GM23338 (cell line): ENCODE data around the gene ART3. TPM values are rescaled to one million over a fixed set of nuclear protein-coding genes. Genes with fewer than 3 reads are reported as not detected.

Experiments used
- ATAC-seq: fragments of 200-7000 bp; cut with Tn5 transposase; 3 replicates; pipeline ENCODE4 v1.9.1; 2020
- DNase-seq: peaks from one replicate; pipeline ENCODE4 v3.0.0-alpha.2; 2015; ENCODE audit warnings: low spot score
- H2AFZ ChIP-seq: fragments of 200-600 bp; sonication (generic); 2 replicates; pipeline ENCODE4 v1.8.0; 2016; ENCODE audit warnings: antibody characterized with exemption, mild to moderate bottlenecking, moderate library complexity
- H3F3A ChIP-seq: fragments of 200-600 bp; sonication (generic); replicated peaks from 2 replicates; pipeline ENCODE4 v1.8.0; 2017; ENCODE audit warnings: antibody characterized with exemption, mixed run types, low read depth
- H3K27ac ChIP-seq: fragments of 200-600 bp; sonication (generic); 2 replicates; pipeline ENCODE4 v1.6.1; 2016; ENCODE audit warnings: low read depth
- H3K27me3 ChIP-seq: fragments of 200-600 bp; sonication (generic); 2 replicates; pipeline ENCODE4 v1.8.0; 2016; ENCODE audit warnings: mild to moderate bottlenecking, mixed run types, moderate library complexity; ENCODE audit not compliant: insufficient read depth
- H3K36me3 ChIP-seq: fragments of 200-600 bp; sonication (generic); 2 replicates; pipeline ENCODE4 v1.8.0; 2016; ENCODE audit warnings: mild to moderate bottlenecking; ENCODE audit not compliant: insufficient read depth
- H3K4me1 ChIP-seq: fragments of 200-600 bp; sonication (generic); 2 replicates; pipeline ENCODE4 v1.8.0; 2016; ENCODE audit warnings: mild to moderate bottlenecking, moderate library complexity; ENCODE audit not compliant: insufficient read depth
- H3K4me2 ChIP-seq: fragments of 200-600 bp; sonication (generic); 2 replicates; pipeline ENCODE4 v1.7.1; 2017; ENCODE audit warnings: mixed run types
- H3K4me3 ChIP-seq: fragments of 200-600 bp; sonication (generic); 2 replicates; pipeline ENCODE4 v1.6.1; 2016; ENCODE audit warnings: mixed run types
- H3K79me2 ChIP-seq: fragments of 200-600 bp; sonication (generic); replicated peaks from 2 replicates; pipeline ENCODE4 v1.8.0; 2017; ENCODE audit warnings: mild to moderate bottlenecking; ENCODE audit not compliant: insufficient read depth
- H3K9me2 ChIP-seq: fragments of 200-600 bp; sonication (generic); 2 replicates; pipeline ENCODE4 v1.8.0; 2017; ENCODE audit not compliant: insufficient read depth
- H4K20me1 ChIP-seq: fragments of 200-600 bp; sonication (generic); replicated peaks from 2 replicates; pipeline ENCODE4 v1.8.0; 2017; ENCODE audit warnings: mild to moderate bottlenecking; ENCODE audit not compliant: insufficient read depth
- H3K27ac Mint-ChIP-seq: 2 replicates; pipeline ENCODE4 v1.8.0; 2020; ENCODE audit warnings: inconsistent platforms, mild to moderate bottlenecking, moderate library complexity, mixed read lengths
- H3K27me3 Mint-ChIP-seq: 3 replicates; pipeline ENCODE4 v1.8.0; 2022; ENCODE audit warnings: low read depth, mild to moderate bottlenecking, moderate library complexity, mixed read lengths, inconsistent platforms; ENCODE audit not compliant: insufficient read depth, poor library complexity
- H3K36me3 Mint-ChIP-seq: 3 replicates; pipeline ENCODE4 v1.8.0; 2021; ENCODE audit warnings: low read depth, mild to moderate bottlenecking, inconsistent platforms, moderate library complexity, mixed read lengths
- H3K4me1 Mint-ChIP-seq: 3 replicates; pipeline ENCODE4 v1.8.0; 2020; ENCODE audit warnings: mild to moderate bottlenecking, inconsistent platforms, mixed read lengths
- H3K4me3 Mint-ChIP-seq: 3 replicates; pipeline ENCODE4 v1.8.0; 2021; ENCODE audit warnings: moderate library complexity, mild to moderate bottlenecking, inconsistent platforms, mixed read lengths
- H3K9me3 Mint-ChIP-seq: 3 replicates; pipeline ENCODE4 v1.8.0; 2020; ENCODE audit warnings: moderate library complexity, mild to moderate bottlenecking, inconsistent platforms, mixed read lengths
- CREB1 ChIP-seq: fragments of 250-450 bp; sonication (Bioruptor Pico); IDR thresholded peaks from 2 replicates; pipeline ENCODE4 v1.5.0; 2020; ENCODE audit warnings: low read depth, mild to moderate bottlenecking, moderate library complexity
- ETS1 ChIP-seq: IDR thresholded peaks from 2 replicates; pipeline ENCODE4 v1.6.1; 2016; ENCODE audit warnings: antibody characterized with exemption
- polyA plus RNA-seq: library from polyadenylated mRNA; unstranded; fragments of >200 nt; fragmentation: Nextera tagmentation; extraction: Ambion mirVana; gene quantifications from 2 replicates; pipeline ENCODE4 v1.2.1, GENCODE V29; 2016
- total RNA-seq: library from RNA; depleted of rRNA; stranded (reverse); fragments of >200 nt; shearing (Covaris generic); gene quantifications from 2 replicates; pipeline ENCODE4 v1.2.3, GENCODE V29; 2014
- TF ChIP-seq, protein P1 (sequence below): fragments of 250-450 bp; sonication (Bioruptor Pico); IDR thresholded peaks from 2 replicates; pipeline ENCODE4 v1.5.0; 2020; ENCODE audit warnings: mild to moderate bottlenecking, moderate library complexity
- TF ChIP-seq, protein P2 (sequence below), 2 experiments: fragments of 200-600 bp in 1 of 2; sonication (generic) in 1 of 2; conservative IDR thresholded peaks; 2 replicates each; pipeline versions ENCODE4 v1.5.1 to v1.6.1; 2016 to 2017; ENCODE audit warnings: antibody characterized with exemption in 2 of 2, low read depth in 2 of 2, mild to moderate bottlenecking in 2 of 2, moderate library complexity in 1 of 2

Gene ART3
- total and polyA plus RNA-seq, 2 experiments from 2014 or later, result 0.87 to 1.7 TPM

DNA sequence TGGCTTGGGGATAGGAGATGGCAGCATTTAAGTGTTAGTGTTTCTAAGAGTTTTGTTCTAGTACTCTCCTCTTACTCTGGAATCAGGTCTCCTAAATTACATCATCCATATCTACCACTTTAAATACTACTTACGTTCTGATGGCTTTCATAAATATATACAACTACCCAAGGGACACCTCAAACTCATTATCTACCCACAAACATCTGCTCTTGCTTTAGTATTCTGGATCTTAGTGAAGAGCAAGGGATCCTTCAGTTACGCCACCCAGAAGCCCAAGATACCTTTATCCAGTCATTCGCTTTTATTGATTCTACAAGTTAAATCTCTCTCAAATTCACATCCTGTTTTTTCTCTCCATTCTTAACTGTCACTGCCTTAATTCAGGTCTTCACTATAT lies 66.7 kb downstream of the ART3 start:
- no peak for ATAC-seq
- Histone ChIP-seq H3K4me3 (no peak overlapping the region), H3K9me2 (no peaks in the 10 kb centered on the region), H3F3A (no peaks in the 10 kb centered on the region), H3K27ac (no peak overlapping the region), H3K4me1 (0 out of 2 replicates have a peak, but pooled peaks cover 10% of the 10 kb centered on the region), H3K79me2 (peaks cover 100% of the 10 kb centered on the region), H3K36me3 (peaks cover 61% of the 10 kb centered on the region), H3K4me2 (no peak overlapping the region), H3K27me3 (no peaks in the 10 kb centered on the region), H4K20me1 (peaks cover 48% of the 10 kb centered on the region), H2AFZ (no peak overlapping the region)
- H3K9me3 Mint-ChIP-seq, result no peaks in the 10 kb centered on the region
- H3K27me3 Mint-ChIP-seq, result no peaks in the 10 kb centered on the region
- no peak for DNase-seq
- no peak overlapping the region for H3K27ac Mint-ChIP-seq
- TF ChIP-seq CREB1 (CRISPR knock-in tag), result no peak
- TF ChIP-seq, protein P1, sequence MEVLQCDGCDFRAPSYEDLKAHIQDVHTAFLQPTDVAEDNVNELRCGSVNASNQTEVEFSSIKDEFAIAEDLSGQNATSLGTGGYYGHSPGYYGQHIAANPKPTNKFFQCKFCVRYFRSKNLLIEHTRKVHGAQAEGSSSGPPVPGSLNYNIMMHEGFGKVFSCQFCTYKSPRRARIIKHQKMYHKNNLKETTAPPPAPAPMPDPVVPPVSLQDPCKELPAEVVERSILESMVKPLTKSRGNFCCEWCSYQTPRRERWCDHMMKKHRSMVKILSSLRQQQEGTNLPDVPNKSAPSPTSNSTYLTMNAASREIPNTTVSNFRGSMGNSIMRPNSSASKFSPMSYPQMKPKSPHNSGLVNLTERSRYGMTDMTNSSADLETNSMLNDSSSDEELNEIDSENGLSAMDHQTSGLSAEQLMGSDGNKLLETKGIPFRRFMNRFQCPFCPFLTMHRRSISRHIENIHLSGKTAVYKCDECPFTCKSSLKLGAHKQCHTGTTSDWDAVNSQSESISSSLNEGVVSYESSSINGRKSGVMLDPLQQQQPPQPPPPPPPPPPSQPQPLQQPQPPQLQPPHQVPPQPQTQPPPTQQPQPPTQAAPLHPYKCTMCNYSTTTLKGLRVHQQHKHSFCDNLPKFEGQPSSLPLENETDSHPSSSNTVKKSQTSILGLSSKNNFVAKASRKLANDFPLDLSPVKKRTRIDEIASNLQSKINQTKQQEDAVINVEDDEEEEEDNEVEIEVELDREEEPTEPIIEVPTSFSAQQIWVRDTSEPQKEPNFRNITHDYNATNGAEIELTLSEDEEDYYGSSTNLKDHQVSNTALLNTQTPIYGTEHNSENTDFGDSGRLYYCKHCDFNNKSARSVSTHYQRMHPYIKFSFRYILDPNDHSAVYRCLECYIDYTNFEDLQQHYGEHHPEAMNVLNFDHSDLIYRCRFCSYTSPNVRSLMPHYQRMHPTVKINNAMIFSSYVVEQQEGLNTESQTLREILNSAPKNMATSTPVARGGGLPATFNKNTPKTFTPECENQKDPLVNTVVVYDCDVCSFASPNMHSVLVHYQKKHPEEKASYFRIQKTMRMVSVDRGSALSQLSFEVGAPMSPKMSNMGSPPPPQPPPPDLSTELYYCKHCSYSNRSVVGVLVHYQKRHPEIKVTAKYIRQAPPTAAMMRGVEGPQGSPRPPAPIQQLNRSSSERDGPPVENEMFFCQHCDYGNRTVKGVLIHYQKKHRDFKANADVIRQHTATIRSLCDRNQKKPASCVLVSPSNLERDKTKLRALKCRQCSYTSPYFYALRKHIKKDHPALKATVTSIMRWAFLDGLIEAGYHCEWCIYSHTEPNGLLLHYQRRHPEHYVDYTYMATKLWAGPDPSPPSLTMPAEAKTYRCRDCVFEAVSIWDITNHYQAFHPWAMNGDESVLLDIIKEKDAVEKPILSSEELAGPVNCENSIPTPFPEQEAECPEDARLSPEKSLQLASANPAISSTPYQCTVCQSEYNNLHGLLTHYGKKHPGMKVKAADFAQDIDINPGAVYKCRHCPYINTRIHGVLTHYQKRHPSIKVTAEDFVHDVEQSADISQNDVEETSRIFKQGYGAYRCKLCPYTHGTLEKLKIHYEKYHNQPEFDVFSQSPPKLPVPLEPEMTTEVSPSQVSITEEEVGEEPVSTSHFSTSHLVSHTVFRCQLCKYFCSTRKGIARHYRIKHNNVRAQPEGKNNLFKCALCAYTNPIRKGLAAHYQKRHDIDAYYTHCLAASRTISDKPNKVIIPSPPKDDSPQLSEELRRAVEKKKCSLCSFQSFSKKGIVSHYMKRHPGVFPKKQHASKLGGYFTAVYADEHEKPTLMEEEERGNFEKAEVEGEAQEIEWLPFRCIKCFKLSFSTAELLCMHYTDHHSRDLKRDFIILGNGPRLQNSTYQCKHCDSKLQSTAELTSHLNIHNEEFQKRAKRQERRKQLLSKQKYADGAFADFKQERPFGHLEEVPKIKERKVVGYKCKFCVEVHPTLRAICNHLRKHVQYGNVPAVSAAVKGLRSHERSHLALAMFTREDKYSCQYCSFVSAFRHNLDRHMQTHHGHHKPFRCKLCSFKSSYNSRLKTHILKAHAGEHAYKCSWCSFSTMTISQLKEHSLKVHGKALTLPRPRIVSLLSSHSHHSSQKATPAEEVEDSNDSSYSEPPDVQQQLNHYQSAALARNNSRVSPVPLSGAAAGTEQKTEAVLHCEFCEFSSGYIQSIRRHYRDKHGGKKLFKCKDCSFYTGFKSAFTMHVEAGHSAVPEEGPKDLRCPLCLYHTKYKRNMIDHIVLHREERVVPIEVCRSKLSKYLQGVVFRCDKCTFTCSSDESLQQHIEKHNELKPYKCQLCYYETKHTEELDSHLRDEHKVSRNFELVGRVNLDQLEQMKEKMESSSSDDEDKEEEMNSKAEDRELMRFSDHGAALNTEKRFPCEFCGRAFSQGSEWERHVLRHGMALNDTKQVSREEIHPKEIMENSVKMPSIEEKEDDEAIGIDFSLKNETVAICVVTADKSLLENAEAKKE (CRISPR knock-in tag), result no peak
- TF ChIP-seq, protein P2, sequence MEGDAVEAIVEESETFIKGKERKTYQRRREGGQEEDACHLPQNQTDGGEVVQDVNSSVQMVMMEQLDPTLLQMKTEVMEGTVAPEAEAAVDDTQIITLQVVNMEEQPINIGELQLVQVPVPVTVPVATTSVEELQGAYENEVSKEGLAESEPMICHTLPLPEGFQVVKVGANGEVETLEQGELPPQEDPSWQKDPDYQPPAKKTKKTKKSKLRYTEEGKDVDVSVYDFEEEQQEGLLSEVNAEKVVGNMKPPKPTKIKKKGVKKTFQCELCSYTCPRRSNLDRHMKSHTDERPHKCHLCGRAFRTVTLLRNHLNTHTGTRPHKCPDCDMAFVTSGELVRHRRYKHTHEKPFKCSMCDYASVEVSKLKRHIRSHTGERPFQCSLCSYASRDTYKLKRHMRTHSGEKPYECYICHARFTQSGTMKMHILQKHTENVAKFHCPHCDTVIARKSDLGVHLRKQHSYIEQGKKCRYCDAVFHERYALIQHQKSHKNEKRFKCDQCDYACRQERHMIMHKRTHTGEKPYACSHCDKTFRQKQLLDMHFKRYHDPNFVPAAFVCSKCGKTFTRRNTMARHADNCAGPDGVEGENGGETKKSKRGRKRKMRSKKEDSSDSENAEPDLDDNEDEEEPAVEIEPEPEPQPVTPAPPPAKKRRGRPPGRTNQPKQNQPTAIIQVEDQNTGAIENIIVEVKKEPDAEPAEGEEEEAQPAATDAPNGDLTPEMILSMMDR (conservative IDR thresholded peaks at IDR 0.05; ENCODE audit: low read depth in 2 of 2), result no peak
- TF ChIP-seq ETS1, result no peak
- H3K4me3 Mint-ChIP-seq, result no peak overlapping the region
- peaks cover 13% of the 10 kb centered on the region; the same call in 2 of the 3 replicates for H3K4me1 Mint-ChIP-seq
- H3K36me3 Mint-ChIP-seq, result peaks cover 72% of the 10 kb centered on the region
